ENCODE results near the gene ATG10.

DNA sequence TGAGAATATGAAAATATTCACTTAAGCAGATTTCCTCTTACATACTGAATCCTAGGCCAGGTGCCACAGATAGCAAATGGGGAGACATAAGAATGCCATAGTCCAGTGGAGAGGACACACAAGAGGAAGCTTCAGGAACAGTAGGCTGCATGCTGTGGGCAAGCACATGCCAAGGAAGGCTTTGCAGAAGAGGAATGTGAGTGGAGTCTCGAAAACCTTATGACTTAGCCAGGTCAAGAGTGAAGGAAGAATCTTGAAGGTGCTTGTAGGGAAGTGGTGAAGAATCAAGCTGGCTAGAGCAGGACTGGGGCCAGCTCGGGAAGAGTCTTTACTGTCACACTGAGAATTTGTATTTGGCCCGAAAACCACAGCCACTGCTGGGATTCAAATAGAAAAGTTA, 285.9 kb downstream of the ATG10 start:
- TF ChIP-seq, protein P1, sequence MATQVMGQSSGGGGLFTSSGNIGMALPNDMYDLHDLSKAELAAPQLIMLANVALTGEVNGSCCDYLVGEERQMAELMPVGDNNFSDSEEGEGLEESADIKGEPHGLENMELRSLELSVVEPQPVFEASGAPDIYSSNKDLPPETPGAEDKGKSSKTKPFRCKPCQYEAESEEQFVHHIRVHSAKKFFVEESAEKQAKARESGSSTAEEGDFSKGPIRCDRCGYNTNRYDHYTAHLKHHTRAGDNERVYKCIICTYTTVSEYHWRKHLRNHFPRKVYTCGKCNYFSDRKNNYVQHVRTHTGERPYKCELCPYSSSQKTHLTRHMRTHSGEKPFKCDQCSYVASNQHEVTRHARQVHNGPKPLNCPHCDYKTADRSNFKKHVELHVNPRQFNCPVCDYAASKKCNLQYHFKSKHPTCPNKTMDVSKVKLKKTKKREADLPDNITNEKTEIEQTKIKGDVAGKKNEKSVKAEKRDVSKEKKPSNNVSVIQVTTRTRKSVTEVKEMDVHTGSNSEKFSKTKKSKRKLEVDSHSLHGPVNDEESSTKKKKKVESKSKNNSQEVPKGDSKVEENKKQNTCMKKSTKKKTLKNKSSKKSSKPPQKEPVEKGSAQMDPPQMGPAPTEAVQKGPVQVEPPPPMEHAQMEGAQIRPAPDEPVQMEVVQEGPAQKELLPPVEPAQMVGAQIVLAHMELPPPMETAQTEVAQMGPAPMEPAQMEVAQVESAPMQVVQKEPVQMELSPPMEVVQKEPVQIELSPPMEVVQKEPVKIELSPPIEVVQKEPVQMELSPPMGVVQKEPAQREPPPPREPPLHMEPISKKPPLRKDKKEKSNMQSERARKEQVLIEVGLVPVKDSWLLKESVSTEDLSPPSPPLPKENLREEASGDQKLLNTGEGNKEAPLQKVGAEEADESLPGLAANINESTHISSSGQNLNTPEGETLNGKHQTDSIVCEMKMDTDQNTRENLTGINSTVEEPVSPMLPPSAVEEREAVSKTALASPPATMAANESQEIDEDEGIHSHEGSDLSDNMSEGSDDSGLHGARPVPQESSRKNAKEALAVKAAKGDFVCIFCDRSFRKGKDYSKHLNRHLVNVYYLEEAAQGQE (IDR thresholded peaks at IDR 0.05; ENCODE audit: insufficient read depth in 1 of 2, low read depth in 2 of 2, low read length in 2 of 2), result no peak
- TF ChIP-seq POLR2AphosphoS5 (IDR thresholded peaks at IDR 0.05; ENCODE audit: low read depth, low read length), result no peak
